ENCODE measurements around the gene PNN.
"Not testable (repeated sequence)": the region's sequence is repeated elsewhere in the genome, so short reads cannot be mapped to it uniquely, and the experiment has no call there.

The PNN gene

GRCh38 chr14:39231751-39232553 is 56.9 kb downstream of the PNN start:
- TF ChIP-seq, protein P1, sequence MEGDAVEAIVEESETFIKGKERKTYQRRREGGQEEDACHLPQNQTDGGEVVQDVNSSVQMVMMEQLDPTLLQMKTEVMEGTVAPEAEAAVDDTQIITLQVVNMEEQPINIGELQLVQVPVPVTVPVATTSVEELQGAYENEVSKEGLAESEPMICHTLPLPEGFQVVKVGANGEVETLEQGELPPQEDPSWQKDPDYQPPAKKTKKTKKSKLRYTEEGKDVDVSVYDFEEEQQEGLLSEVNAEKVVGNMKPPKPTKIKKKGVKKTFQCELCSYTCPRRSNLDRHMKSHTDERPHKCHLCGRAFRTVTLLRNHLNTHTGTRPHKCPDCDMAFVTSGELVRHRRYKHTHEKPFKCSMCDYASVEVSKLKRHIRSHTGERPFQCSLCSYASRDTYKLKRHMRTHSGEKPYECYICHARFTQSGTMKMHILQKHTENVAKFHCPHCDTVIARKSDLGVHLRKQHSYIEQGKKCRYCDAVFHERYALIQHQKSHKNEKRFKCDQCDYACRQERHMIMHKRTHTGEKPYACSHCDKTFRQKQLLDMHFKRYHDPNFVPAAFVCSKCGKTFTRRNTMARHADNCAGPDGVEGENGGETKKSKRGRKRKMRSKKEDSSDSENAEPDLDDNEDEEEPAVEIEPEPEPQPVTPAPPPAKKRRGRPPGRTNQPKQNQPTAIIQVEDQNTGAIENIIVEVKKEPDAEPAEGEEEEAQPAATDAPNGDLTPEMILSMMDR (IDR thresholded peaks at IDR 0.05; ENCODE audit: control insufficient read depth, extremely low read depth, insufficient read depth), result peak; percentile 30; the same call in 1 of the 2 replicates
- not testable (repeated sequence) for H3K4me3 ChIP-seq (ENCODE audit: low read depth, low read length); DNase-seq (ENCODE audit: low read depth)
